Measurements from ENCODE around the gene PLP2. TPM values are rescaled to one million over a fixed set of nuclear protein-coding genes. Genes with fewer than 3 reads are reported as not detected.

PLP2 gene
- total and polyA plus RNA-seq, 10 donors, result 30.2 to 100 (median 55.0) TPM

- intact Hi-C loops (cut with DNase I; ENCODE audit: low total_unique reads), result no loop called here
- Histone ChIP-seq H3K27me3 (replicated peaks in 1 of 7) (peaks cover 0 to 8% (median 0%) of the 10 kb centered on the region in 7 donors), H3K27ac (no peak overlapping the region), H3K36me3 (no peaks in the 10 kb centered on the region), H3K9me3 (no peaks in the 10 kb centered on the region), H3K4me3 (no peak overlapping the region), H3K4me1 (peaks cover 0 to 16% (median 2%) of the 10 kb centered on the region in 6 donors)
- TF ChIP-seq POLR2A (IDR thresholded peaks at IDR 0.05) (no peak), POLR2AphosphoS5 (IDR thresholded peaks at IDR 0.05) (no peak)
- 84 to 100% (median 90%) methylated on average over 2 of the region's 2 CpGs for WGBS, 5 donors
- DNase-seq, result no peak
Observed at GRCh38 chrX:49202022-49202421, 30.3 kb downstream of the PLP2 start.

- WGBS, 5 donors, result 61 to 83% (median 75%) methylated on average over 3 of the region's 3 CpGs
- peaks cover 0 to 16% (median 2%) of the 10 kb centered on the region in 6 donors for H3K4me1 ChIP-seq
- no peak for DNase-seq
- no peaks in the 10 kb centered on the region for H3K9me3 ChIP-seq
- H3K4me3 ChIP-seq, result no peak overlapping the region
- no peak overlapping the region for H3K27ac ChIP-seq
- intact Hi-C loops (cut with DNase I; ENCODE audit: low total_unique reads), result no loop called here
- no peaks in the 10 kb centered on the region for H3K36me3 ChIP-seq
- TF ChIP-seq CTCF (IDR thresholded peaks at IDR 0.05 in 8 of 11, conservative IDR thresholded peaks at IDR 0.05 in 3 of 11) (no peak), POLR2A (IDR thresholded peaks at IDR 0.05) (no peak), POLR2AphosphoS5 (IDR thresholded peaks at IDR 0.05) (no peak)
- H3K27me3 ChIP-seq (replicated peaks in 1 of 7), result peaks cover 0 to 8% (median 0%) of the 10 kb centered on the region in 7 donors
Observed at GRCh38 chrX:49203536-49203935, 31.8 kb downstream of the PLP2 start.

- H3K27ac ChIP-seq, result no peak overlapping the region
- TF ChIP-seq CTCF (IDR thresholded peaks at IDR 0.05 in 8 of 11, conservative IDR thresholded peaks at IDR 0.05 in 3 of 11), result no peak
- TF ChIP-seq POLR2A (IDR thresholded peaks at IDR 0.05), result no peak
- TF ChIP-seq POLR2AphosphoS5 (IDR thresholded peaks at IDR 0.05), result no peak
- H3K9me3 ChIP-seq, result no peaks in the 10 kb centered on the region
- no peak overlapping the region for H3K4me3 ChIP-seq
- peaks cover 0 to 8% (median 0%) of the 10 kb centered on the region in 7 donors for H3K27me3 ChIP-seq (replicated peaks in 1 of 7)
- WGBS, 5 donors, result 74 to 92% (median 84%) methylated on average over 5 to 6 of the region's 6 CpGs
- peaks cover 0 to 16% (median 2%) of the 10 kb centered on the region in 6 donors for H3K4me1 ChIP-seq
- intact Hi-C loops (cut with DNase I; ENCODE audit: low total_unique reads), result no loop called here
- DNase-seq, result no peak
- H3K36me3 ChIP-seq, result no peaks in the 10 kb centered on the region
Observed at GRCh38 chrX:49204017-49204416, 32.3 kb downstream of the PLP2 start.

- DNase-seq, result no peak
- Histone ChIP-seq H3K4me1 (peaks cover 0 to 10% (median 2%) of the 10 kb centered on the region in 6 donors), H3K27me3 (replicated peaks in 1 of 7) (peaks cover 0 to 13% (median 0%) of the 10 kb centered on the region in 7 donors), H3K4me3 (no peak overlapping the region), H3K27ac (no peak overlapping the region), H3K36me3 (no peaks in the 10 kb centered on the region), H3K9me3 (no peaks in the 10 kb centered on the region)
- intact Hi-C loops (cut with DNase I; ENCODE audit: low total_unique reads), result no loop called here
- TF ChIP-seq CTCF (IDR thresholded peaks at IDR 0.05 in 8 of 11, conservative IDR thresholded peaks at IDR 0.05 in 3 of 11) (no peak), POLR2A (IDR thresholded peaks at IDR 0.05) (no peak), POLR2AphosphoS5 (IDR thresholded peaks at IDR 0.05) (no peak)
- WGBS, 5 donors, result 54 to 73% (median 68%) methylated on average over 3 to 4 of the region's 4 CpGs
Observed at GRCh38 chrX:49204709-49205108, 33.0 kb downstream of the PLP2 start.

- Histone ChIP-seq H3K4me1 (peaks cover 0 to 5% (median 2%) of the 10 kb centered on the region in 6 donors), H3K36me3 (no peaks in the 10 kb centered on the region), H3K4me3 (no peak overlapping the region), H3K27ac (no peak overlapping the region), H3K27me3 (replicated peaks in 1 of 7) (peaks cover 0 to 13% (median 0%) of the 10 kb centered on the region in 7 donors), H3K9me3 (no peaks in the 10 kb centered on the region)
- intact Hi-C loops (cut with DNase I; ENCODE audit: low total_unique reads), result no loop called here
- WGBS, 5 donors, result 82 to 91% (median 83%) methylated on average over 10 to 13 of the region's 13 CpGs
- no peak for TF ChIP-seq POLR2AphosphoS5 (IDR thresholded peaks at IDR 0.05)
- TF ChIP-seq CTCF (IDR thresholded peaks at IDR 0.05 in 8 of 11, conservative IDR thresholded peaks at IDR 0.05 in 3 of 11), result no peak
- TF ChIP-seq POLR2A (IDR thresholded peaks at IDR 0.05), result no peak
- no peak for DNase-seq
Observed at GRCh38 chrX:49205443-49205842, 33.7 kb downstream of the PLP2 start.

Data from spleen (tissue), 11 donors.